SKM-1 treated with dmso at 0.1 percent for 144 hours (cell line): ENCODE results near the gene TRIM72.
A peak's percentile ranks its signal among the peaks of the same experiment; 100 is the strongest.
"Not testable (repeated sequence)": the region's sequence is repeated elsewhere in the genome, so short reads cannot be mapped to it uniquely, and the experiment has no call there.

Experiments used
- DNase-seq: peaks from one replicate; lab custom pipeline; 2025; ENCODE audit not compliant: unreplicated experiment; lab: John Stamatoyannopoulos, UW

TRIM72 gene

DNA sequence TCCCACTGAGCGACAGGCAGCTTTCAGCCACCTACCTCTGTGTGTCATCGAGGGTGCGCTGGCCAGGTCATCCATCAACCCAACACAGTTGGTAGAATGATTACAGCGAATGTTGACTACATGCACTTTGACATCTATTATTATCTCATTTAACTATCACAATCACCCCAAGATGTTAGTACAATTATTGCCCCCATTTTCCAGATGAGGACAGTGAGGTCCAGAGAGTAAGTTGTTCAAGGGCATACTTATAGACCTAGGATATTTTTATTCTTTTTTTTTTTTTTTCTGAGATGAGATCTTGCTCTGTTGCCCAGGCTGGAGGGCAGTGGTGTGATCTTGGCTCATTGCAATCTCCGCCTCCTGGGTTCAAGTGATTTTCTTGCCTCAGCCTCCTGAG lies 37.5 kb downstream of the TRIM72 start:
- no peak for DNase-seq

DNA sequence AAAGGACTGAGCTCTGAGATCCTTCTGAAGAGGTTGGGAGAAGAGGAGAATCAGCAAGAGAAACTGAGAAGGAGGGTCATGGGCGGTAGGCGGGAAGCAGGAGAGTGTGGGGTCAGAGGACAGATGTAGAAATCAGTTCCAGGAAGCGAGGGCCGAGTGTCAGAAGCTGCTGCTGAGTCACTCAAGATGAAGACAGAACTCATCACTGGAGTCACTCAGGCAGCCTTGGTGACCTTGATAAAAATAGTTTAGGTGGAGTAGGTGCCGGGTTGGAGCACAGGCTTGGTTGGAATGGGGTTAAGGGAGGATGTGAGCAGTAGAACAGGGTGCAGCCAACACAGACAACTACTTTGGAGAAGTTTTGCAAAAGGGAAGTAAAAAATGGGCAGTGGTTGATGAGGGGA lies 39.7 kb downstream of the TRIM72 start:
- DNase-seq, result peak; percentile 98

DNA sequence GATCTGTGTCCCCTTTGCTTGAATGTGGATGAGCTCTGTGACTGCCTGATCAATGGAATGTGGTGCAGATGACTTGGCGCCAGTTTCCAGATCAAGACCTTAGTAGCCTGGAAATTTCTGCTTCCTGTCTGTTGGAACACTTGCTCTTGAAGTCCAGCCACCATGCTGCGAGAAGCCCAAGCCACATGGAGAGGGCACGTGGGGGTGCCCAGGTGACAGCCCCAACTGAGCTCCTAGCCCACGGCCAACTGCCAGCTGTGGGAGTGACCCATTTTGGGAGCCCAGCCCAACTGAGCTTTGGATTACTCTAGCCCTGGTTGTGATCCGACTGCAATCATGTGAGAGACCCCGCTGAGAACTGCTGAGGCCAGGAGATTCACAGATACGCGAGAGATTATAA lies 42.5 kb downstream of the TRIM72 start:
- no peak for DNase-seq

DNA sequence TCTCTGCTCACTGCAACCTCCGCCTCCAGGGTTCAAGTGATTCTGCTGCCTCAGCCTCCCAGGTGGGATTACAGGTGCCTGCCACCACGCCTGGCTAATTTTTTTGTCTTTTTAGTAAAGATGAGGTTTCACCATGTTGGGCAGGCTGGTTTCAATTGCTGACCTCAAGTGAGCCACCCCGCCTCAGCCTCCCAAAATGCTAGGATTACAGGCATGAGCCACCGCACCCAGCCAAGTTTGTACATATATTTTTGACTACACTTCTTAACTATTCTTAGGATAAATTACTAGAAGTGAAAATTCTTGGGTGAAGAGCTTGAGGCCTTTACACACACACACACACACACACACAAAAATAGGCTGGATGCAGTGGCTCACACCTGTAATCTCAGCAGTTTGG lies 44.4 kb downstream of the TRIM72 start:
- DNase-seq, result no peak

DNA sequence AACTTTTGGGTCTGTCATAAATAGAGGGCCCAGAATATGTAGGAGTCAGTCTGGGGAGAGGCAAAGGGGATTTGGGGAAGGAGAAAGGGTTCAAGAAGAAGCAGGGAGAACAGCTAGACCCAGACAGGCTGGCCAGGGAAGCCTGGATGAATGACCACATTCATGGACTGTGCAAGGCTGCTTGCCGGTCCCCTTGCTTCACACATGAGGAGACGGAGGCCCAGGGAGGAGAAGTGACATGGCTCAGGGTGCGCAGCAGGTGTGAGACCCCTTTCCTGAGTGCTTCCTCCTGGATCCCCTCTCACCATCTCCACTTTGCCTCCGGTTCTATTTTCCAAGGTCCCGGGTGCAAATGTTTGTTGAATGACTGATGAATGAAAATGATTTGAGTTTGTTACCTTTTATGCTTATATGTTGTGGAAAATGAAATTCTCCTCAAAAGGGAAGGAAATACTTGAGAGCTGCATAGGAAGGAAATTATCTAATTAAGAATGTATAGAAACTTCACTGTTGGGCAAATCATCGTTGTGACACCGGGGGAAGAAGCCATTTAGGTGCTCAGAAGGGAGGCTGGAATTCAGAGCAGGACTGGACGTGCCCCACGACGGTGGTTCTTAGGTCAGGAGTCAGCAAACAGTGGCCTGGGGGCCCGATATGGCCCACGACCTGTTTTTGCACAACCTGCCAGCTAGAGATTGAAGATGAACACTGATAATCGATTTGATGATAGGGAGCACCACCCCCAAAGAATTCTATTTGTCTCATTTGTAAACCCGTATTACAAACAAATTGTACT lies 46.4 kb downstream of the TRIM72 start:
- DNase-seq, result peak; percentile 57

DNA sequence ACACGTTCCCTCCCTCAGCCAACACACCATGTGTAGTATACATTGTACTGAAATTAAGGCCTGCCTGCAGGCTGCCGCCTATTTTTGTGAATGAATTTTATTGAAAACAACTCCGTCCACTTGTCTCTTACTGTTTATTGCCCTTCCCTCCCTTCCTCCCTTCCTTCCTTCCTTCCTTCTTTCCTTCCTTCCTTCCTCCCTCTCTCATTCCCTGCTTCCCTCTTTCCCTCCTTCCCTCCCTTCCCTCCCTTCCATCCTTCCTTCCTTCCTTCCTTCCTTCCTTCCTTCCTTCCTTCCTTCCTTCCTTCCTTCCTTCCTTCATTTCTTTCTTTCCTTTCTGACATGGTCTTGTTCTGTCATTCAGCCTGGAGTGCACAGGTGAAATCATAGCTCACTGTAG lies 48.2 kb downstream of the TRIM72 start:
- DNase-seq, result no peak

DNA sequence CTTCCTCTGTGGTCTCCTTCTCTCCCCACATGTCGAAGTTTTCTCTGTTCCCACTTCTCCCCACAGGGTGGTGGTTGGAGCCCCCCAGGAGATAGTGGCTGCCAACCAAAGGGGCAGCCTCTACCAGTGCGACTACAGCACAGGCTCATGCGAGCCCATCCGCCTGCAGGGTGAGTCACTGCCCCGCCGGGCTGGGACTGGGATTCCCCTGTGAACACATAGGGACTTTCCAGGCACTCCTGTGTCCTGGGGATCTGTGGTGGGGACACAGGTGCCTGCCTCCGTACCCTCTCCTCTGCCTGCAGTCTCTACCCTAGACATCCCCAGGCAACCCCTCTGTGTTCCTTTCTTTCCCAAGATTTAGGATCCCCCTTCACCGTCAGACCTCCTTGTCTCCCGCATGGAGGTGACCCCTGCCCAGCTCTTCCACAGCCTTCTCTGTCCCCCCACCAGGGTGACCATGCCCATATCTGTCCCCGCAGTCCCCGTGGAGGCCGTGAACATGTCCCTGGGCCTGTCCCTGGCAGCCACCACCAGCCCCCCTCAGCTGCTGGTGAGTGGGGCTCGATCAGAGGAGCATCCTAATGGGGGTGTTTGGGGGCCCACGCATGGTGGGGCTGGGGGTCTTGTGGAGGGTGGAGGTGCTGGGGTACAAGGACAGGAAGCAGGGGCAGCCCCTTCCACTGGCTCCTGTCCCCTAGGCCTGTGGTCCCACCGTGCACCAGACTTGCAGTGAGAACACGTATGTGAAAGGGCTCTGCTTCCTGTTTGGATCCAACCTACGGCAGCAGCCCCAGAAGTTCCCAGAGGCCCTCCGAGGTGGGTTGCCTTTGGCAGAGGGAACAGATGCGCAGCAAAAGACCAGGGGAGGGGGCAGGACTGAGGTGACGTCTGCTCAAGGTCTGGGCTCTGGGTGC lies 51.7 kb downstream of the TRIM72 start:
- no peak for DNase-seq

DNA sequence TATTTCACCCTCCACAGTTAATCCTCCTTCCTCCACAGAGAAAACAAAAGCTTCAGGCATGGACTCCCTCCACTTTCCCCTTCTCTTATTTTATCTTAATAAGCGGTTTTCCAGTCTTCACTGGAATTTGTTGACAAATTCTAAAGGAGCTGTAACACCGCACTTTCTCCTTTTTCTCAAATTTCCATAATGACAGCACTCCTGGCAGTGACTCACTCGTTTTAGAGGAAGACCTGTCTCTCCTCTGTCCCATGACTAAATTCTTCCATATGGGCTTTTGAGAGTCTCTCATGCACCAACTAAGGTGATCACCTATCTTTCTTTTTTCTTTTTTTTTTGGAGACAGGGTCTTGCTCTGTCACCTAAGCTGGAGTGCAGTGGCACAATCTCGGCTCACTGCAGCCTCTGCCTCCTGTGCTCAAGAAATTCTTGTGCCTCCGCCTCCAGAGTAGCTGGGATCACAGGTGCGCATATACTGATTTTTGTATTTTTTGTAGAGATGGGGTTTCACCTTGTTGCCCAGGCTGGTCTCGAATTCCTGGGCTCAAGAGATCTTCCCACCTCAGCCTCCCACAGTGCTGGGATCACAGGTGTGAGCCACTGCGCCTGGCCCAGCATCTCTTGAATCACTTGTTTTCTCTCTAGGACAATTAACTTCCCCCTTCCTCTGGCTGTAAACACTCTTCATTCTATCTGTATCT lies 53.6 kb downstream of the TRIM72 start:
- no peak for DNase-seq

DNA sequence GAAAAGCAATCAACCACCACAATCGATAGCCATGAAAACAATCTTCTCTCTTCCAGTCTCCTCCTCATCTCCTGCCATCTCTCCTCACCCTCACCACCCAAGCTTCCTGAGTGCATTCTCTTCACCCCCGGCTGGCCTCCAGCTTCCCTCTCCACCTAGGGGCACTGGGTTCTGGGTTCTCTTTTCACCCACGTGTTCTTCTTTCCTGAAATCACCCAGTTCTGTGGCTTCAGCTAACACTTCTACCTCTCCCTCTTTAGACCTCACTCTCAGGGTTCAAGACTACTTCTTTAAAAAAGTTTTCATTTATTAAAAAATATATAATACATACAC lies 54.1 kb downstream of the TRIM72 start:
- DNase-seq, result no peak

DNA sequence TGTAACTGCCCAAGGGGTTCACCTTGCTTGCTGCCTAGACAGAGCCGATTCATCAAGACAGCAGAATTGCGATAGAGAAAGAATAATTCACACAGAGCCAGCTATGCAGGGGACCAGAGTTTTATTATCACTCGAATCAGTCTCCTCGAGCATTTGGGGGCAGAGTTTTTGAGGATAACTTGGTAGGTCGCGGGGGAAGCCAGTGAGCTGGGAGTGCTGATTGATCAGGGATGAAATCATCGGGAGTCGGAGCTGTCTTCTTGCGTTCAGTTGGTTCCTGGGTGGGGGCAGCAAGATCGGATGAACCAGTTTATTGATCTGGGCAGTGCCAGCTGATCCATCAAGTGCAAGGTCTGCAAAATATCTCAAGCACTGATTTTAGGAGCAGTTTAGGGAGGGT lies 55.0 kb downstream of the TRIM72 start:
- no peak for DNase-seq

DNA sequence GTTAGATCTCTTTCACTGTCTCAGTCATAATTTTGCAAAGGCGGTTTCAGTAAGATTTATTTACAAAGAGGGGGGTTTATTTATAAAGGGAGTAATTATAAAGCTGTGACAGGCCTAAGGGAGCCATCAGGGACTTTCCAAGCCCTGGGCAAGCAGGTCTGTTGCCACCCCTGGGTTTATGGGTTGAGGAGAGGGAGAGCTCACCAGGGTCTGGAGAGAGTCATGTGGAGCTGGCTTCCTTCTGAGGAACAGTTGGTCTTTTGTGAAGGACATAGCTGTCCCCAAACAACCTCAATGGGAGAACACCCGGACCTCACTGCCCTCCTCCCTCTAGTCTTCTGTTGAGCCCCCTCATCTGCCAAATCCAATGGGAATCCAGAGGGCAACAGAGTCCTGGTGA lies 55.6 kb downstream of the TRIM72 start:
- no peak for DNase-seq

DNA sequence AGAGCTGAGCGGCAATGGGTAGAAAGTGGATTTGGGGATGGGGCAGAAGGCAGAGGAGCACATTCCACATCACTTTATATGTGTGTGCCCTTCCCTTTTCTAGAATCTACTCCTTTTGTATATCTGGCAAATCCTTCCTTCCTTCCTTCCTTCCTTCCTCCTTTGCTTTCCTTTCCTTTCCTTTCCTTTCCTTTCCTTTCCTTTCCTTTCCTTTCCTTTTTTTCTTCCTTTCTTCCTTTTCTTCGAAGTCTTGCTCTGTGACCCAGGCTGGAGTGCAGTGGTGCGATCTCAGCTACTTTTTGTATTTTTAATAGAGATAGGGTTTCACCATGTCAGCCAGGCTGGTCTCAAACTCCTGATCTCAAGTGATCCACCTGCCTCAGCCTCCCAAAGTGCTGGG lies 56.1 kb downstream of the TRIM72 start:
- not testable (repeated sequence) for DNase-seq

DNA sequence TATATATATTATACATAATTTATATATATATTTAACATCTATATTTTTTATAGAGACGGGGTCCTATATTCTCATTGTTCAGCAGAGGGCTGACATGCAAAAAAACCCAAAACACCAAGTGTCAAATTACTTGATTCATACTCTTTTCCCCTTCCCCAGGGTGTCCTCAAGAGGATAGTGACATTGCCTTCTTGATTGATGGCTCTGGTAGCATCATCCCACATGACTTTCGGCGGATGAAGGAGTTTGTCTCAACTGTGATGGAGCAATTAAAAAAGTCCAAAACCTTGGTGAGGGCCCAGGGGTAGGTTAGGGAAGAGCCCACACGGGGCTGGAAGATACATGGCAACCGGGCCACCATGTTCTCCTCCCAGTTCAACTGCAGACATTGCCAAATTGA lies 56.9 kb downstream of the TRIM72 start:
- no peak for DNase-seq

DNA sequence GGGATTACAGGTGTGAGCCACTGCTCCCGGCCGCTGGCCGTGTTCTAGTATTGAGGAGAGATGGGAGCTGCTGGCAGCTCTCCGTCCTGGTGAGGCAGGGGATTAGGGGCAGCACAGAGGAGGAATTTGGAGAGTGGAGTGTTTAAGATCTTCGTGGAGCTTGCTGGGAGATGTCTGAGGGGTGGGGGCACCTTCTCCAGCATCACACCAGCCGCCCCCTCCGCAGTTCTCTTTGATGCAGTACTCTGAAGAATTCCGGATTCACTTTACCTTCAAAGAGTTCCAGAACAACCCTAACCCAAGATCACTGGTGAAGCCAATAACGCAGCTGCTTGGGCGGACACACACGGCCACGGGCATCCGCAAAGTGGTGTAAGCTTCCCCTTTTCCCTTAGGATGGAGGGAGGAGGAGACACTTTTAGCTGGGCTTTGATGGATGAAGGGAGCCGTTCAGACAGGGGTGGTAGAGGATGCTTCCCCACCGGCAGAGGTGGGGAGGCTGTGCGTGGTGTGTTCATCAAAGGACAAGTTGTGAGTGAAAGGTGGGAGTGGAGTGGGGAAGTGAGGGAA lies 57.8 kb downstream of the TRIM72 start:
- DNase-seq, result no peak

DNA sequence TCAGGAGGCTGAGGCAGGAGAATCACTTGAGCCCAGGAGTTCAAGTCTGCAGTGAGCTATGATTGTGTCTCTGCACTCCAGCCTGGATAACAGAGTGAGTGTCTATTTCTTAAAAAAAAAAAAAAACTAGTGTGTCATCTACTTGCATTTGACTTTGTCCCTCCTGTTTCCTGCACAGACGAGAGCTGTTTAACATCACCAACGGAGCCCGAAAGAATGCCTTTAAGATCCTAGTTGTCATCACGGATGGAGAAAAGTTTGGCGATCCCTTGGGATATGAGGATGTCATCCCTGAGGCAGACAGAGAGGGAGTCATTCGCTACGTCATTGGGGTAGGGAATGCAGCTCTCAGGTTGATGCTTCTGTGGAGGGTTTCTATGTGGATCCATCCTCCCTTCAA lies 59.3 kb downstream of the TRIM72 start:
- no peak for DNase-seq

DNA sequence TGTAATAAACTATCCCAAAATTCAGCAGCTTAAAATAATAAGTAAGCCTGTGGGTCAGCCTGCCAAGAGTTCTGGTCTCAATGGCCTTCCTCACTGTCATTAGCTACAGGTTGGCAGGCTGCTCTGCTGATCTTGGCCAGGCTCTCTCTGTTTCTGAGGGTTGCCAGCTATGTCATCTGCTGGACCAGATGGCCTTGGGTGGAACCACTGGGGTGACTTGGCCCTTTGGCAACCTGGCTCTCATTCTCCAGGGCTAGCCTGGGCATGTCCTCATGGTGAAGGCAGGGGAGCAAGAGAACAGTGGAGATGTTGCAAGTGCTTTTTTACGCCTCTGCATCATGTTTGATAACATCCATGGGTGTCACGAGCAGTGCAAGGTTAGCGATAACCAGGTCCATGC lies 59.8 kb downstream of the TRIM72 start:
- no peak for DNase-seq

DNA sequence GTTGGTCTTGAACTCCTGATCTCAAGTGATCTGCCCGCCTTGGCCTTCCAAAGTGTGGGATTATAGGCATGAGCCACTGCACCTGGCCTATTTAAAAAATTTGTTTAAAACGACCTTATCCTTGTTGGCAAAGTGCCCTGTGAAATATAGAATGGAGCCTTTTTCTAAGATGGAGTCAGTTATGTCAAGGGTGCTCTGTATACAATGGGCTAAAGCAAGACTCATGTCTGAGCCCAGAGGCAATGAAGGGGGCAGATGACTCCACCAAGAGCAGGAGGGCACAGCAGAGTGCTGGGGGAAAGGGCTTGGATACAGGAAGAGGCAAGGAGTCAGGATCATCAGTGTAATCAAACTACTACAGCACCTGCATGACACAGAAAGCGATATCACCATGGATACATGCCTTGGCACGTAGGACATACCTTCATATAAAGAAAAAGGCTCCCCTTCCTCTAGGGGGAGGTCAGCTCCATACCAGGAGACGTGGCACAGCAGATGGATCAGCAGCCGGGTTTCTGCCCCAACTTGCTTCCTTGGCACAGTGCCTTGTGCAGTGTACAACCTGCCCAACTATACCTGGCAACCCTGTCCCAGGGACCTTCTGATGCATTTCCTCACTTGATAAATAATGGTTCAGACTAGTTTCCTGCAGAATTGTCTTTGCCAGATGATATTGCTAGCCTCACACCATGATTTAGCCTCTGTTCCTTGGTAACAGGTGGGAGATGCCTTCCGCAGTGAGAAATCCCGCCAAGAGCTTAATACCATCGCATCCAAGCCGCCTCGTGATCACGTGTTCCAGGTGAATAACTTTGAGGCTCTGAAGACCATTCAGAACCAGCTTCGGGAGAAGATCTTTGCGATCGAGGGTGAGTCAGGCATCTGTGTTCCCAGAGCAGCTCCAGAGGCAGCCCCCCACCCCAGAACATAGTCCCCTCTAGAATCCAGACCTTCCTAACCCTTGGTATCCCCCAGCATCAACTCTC lies 61.2 kb downstream of the TRIM72 start:
- DNase-seq, result no peak

DNA sequence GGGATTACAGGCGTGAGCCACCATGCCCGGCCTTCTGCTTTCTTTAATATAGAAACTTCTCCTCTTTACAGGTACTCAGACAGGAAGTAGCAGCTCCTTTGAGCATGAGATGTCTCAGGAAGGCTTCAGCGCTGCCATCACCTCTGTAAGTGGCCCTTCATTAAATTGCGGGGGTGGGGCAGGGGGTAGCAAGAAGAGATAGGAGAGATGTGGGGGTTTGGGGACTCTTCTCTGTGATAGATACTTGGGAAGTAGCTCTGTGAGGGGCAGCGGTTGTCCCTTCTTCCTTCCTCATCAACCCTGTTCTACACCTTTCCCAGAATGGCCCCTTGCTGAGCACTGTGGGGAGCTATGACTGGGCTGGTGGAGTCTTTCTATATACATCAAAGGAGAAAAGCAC lies 62.7 kb downstream of the TRIM72 start:
- DNase-seq, result no peak

DNA sequence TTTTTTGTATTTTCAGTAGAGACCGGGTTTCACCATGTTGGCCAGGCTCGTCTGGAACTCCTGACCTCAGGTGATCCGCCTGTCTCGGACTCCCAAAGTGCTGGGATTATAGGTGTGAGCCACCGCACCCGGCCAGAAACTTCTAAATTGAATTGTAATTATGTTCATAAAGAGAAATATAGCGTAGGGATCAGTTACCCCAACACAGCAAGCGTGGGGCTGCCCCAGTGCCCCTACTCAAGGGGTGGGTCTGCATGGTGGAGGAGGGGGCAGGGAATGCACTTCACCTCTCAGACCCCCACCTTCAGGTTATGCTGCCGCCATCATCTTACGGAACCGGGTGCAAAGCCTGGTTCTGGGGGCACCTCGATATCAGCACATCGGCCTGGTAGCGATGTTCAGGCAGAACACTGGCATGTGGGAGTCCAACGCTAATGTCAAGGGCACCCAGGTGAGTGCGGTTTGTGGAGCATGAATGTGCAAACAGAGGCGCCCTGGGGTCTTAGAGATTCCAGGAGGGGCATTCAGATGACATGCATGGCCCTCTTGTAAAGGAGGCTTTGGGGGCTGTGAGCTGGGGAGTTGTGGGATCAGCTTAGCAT lies 63.8 kb downstream of the TRIM72 start:
- DNase-seq, result no peak

DNA sequence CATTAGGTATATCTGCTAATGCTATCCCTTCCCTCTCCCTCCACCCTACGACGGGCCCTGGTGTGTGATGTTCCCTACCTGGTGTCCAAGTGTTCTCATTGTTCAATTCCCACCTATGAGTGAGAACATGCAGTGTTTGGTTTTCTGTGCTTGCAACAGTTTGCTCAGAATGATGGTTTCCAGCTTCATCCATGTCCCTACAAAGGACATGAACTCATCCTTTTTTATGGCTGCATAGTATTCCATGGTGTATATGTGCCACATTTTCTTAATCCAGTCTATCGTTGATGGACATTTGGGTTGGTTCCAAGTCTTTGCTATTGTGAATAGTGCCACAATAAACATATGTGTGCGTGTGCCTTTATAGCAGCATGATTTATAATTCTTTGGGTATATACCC lies 64.9 kb downstream of the TRIM72 start:
- DNase-seq, result not testable (repeated sequence)
